Measurements from ENCODE around the gene GJA8.

Gene GJA8

DNA sequence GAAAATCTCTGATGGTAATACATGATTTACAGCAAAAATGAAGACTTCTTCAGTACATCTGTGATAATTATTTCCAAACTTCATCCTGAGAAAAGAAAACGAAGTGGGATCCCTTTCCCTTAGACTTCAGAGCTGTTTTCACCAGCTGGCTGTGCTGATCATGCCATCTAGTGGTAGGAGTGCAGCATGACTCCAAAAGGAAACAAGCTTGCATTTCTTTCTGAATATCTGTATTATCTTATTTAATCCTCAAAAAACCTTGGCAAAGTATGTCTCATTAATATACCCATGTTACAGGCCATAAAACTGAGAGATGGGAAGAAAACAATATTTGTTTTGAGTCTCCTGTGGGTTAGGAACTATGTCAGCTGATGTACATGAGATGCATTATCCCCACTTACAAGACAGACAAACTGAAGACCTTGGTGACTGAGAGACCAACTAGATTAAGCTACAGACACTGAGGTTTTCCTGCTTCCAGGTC is 9.8 kb upstream of the GJA8 start:
- Histone ChIP-seq H3K4me2 (ENCODE audit: low read length) (no peak overlapping the region), H3K79me2 (no peaks in the 10 kb centered on the region), H3K27ac (no peak overlapping the region), H3K9ac (no peak overlapping the region), H3K9me3 (ENCODE audit: control insufficient read depth, low read length) (no peaks in the 10 kb centered on the region), H3K27me3 (ENCODE audit: control insufficient read depth, insufficient read depth, low read length) (no peaks in the 10 kb centered on the region), H2AFZ (no peak overlapping the region), H3K4me3 (ENCODE audit: low read depth, low read length) (no peak overlapping the region), H3K36me3 (ENCODE audit: control insufficient read depth, insufficient read depth, low read length) (no peaks in the 10 kb centered on the region), H3K4me1 (no peaks in the 10 kb centered on the region)
- TF ChIP-seq, protein P1, sequence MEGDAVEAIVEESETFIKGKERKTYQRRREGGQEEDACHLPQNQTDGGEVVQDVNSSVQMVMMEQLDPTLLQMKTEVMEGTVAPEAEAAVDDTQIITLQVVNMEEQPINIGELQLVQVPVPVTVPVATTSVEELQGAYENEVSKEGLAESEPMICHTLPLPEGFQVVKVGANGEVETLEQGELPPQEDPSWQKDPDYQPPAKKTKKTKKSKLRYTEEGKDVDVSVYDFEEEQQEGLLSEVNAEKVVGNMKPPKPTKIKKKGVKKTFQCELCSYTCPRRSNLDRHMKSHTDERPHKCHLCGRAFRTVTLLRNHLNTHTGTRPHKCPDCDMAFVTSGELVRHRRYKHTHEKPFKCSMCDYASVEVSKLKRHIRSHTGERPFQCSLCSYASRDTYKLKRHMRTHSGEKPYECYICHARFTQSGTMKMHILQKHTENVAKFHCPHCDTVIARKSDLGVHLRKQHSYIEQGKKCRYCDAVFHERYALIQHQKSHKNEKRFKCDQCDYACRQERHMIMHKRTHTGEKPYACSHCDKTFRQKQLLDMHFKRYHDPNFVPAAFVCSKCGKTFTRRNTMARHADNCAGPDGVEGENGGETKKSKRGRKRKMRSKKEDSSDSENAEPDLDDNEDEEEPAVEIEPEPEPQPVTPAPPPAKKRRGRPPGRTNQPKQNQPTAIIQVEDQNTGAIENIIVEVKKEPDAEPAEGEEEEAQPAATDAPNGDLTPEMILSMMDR (IDR thresholded peaks at IDR 0.05) = peak; percentile 84

DNA sequence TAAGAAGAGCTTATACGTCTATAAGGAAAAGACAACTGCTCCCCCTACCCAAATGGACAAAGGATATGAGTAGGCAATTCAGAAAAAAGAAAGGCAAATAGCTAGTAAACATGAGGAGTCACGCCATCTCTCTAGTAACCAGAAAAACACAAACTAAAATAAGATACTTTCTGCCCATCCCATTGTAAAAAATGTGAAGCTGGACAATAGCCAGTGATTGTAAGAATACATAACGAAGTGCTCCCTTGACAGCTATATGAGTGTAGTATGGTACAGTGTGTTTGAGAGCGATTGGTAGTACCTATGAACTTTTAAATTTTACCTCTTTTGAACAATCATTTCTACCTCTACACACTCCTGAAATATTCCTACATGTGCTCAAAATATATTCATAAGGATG is 7.5 kb upstream of the GJA8 start:
- no peaks in the 10 kb centered on the region for H3K36me3 ChIP-seq (ENCODE audit: control insufficient read depth, insufficient read depth, low read length)

DNA sequence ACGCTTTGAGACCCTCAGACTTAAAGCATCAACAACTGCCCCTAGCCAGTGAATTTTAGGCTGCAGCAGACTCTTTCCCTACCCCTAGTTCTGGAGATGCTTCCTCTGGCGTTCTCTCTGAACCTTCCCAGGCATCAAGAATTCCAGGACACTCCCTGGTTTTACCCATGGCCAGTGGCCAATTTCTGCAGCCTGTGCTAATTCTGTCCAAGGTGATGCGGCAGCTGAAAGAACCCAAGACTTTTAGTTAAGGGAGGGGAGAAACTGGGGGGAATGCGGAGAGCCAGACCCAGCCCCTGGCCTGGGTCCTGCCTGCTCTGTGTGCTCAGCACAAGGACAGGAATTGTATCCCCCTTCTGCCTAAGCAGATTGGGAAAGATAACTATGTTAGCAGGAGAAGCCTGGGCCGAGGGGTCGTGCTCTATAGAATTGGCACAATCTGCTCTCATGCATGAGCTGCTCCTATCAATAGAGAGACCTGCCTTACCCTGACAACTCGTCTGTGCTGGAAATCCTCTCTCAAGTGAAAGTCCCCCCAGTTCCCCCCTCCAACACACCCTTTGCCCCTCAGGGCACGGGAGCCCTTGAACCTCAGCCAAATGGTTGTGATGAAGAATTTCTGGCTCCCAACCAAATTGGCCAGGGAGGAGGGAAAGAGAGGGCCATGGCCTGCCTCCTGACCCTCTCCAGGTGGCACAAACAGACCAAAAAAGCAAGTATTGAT is 5.4 kb upstream of the GJA8 start:
- Histone ChIP-seq H3K4me2 (ENCODE audit: low read length) (no peak overlapping the region), H2AFZ (no peak overlapping the region)
- TF ChIP-seq, protein P1 (IDR thresholded peaks at IDR 0.05) = no peak

More for the DNA sequence above, 7.5 kb upstream of the GJA8 start:
- Histone ChIP-seq H3K4me3 (ENCODE audit: low read depth, low read length) (no peak overlapping the region), H3K27ac (no peak overlapping the region), H3K27me3 (ENCODE audit: control insufficient read depth, insufficient read depth, low read length) (no peaks in the 10 kb centered on the region), H3K79me2 (no peaks in the 10 kb centered on the region), H3K4me1 (no peaks in the 10 kb centered on the region), H3K9ac (no peak overlapping the region), H3K4me2 (ENCODE audit: low read length) (no peak overlapping the region), H3K9me3 (ENCODE audit: control insufficient read depth, low read length) (no peaks in the 10 kb centered on the region), H2AFZ (no peak overlapping the region)
- TF ChIP-seq, protein P1 (IDR thresholded peaks at IDR 0.05) = no peak

DNA sequence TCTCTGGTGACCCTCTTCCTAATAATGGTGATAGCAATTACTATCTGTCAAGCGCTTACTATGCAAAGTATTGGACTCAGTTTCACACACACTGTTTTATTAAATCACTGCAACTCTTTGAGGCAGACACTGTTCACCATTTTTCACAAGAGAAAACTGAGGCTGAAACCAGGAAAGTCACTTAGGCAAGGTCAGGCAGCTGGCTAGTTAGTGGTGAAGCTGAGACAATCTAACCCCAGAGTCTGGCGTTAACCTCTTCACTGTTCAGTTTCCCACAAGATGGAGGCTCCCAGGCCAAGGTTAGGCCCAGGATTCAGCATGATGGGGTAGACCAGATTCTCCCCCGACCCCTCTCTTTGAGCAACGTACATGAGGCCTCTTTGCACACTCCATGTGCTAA is 4.8 kb upstream of the GJA8 start:
- H2AFZ ChIP-seq = no peak overlapping the region
- no peak overlapping the region for H3K4me2 ChIP-seq (ENCODE audit: low read length)
- TF ChIP-seq, protein P1 (IDR thresholded peaks at IDR 0.05) = no peak
- H3K4me3 ChIP-seq (ENCODE audit: low read depth, low read length) = no peak overlapping the region
- no peaks in the 10 kb centered on the region for H3K9me3 ChIP-seq (ENCODE audit: control insufficient read depth, low read length)
- no peak overlapping the region for H3K9ac ChIP-seq
- no peaks in the 10 kb centered on the region for H3K4me1 ChIP-seq
- H3K27me3 ChIP-seq (ENCODE audit: control insufficient read depth, insufficient read depth, low read length) = no peaks in the 10 kb centered on the region
- H3K27ac ChIP-seq = no peak overlapping the region
- H3K36me3 ChIP-seq (ENCODE audit: control insufficient read depth, insufficient read depth, low read length) = no peaks in the 10 kb centered on the region
- no peaks in the 10 kb centered on the region for H3K79me2 ChIP-seq

More for the DNA sequence above, 5.4 kb upstream of the GJA8 start:
- no peaks in the 10 kb centered on the region for H3K27me3 ChIP-seq (ENCODE audit: control insufficient read depth, insufficient read depth, low read length)
- no peaks in the 10 kb centered on the region for H3K79me2 ChIP-seq
- H3K27ac ChIP-seq = no peak overlapping the region
- H3K9ac ChIP-seq = no peak overlapping the region
- no peaks in the 10 kb centered on the region for H3K36me3 ChIP-seq (ENCODE audit: control insufficient read depth, insufficient read depth, low read length)
- no peaks in the 10 kb centered on the region for H3K9me3 ChIP-seq (ENCODE audit: control insufficient read depth, low read length)
- no peaks in the 10 kb centered on the region for H3K4me1 ChIP-seq
- H3K4me3 ChIP-seq (ENCODE audit: low read depth, low read length) = no peak overlapping the region

DNA sequence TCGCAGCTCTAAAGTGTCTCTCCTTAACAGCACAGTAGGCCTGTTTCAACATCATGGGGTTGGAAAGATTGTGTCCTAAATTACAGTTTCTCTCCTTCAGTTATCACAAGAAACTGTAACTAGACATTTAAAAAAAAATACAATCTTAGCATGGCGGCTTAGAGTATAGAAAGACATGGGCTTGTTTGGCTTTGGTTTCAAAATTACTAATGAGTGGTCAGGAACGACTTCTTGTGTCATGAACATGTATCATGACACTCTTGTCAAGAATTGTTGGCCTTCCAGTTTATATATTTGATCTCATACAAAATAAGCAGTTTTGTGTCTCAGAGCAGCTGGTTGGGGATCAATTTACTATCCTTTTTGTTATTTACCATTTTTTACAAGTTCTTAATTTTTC is 2.1 kb downstream of the GJA8 start:
- H3K4me3 ChIP-seq (ENCODE audit: low read depth, low read length) = no peak overlapping the region
- H3K36me3 ChIP-seq (ENCODE audit: control insufficient read depth, insufficient read depth, low read length) = no peaks in the 10 kb centered on the region
- H3K27me3 ChIP-seq (ENCODE audit: control insufficient read depth, insufficient read depth, low read length) = no peaks in the 10 kb centered on the region
- TF ChIP-seq, protein P1 (IDR thresholded peaks at IDR 0.05) = no peak
- H3K4me2 ChIP-seq (ENCODE audit: low read length) = no peak overlapping the region
- H3K79me2 ChIP-seq = no peaks in the 10 kb centered on the region
- H2AFZ ChIP-seq = no peak overlapping the region
- no peaks in the 10 kb centered on the region for H3K4me1 ChIP-seq
- H3K9ac ChIP-seq = no peak overlapping the region
- H3K9me3 ChIP-seq (ENCODE audit: control insufficient read depth, low read length) = no peaks in the 10 kb centered on the region
- no peak overlapping the region for H3K27ac ChIP-seq
